Lower leg skin (tissue), 4 donors: ENCODE results near the gene CCDC28B. TPM values are rescaled to one million over a fixed set of nuclear protein-coding genes. Genes with fewer than 3 reads are reported as not detected.

Experiments used
- DNase-seq, 2 donors: peaks; one replicate each; pipeline ENCODE4 v3.0.0-alpha.2; 2019; ENCODE audit warnings: low spot score in 2 of 2
- H3K4me3 ChIP-seq: fragments of 200-600 bp; sonication (generic); 2 replicates; pipeline ENCODE4 v1.5.1; 2017; ENCODE audit warnings: mild to moderate bottlenecking, low read depth; ENCODE audit not compliant: poor library complexity, severe bottlenecking
- CTCF ChIP-seq, 3 donors: fragments of 450-650 bp; IDR thresholded peaks; one replicate each; pipeline ENCODE4 v1.5.1; 2016; ENCODE audit warnings: antibody characterized with exemption in 3 of 3, mild to moderate bottlenecking in 3 of 3, moderate library complexity in 2 of 3
- POLR2A ChIP-seq, 2 donors: fragments of 450-650 bp; IDR thresholded peaks; one replicate each; pipeline ENCODE4 v1.6.1; 2016 to 2017; ENCODE audit warnings: antibody characterized with exemption in 2 of 2, mild to moderate bottlenecking in 1 of 2, moderate library complexity in 1 of 2
- WGBS, 2 donors: methylation state at CpG; one replicate each; pipeline ENCODE4 v1.1.5; 2018; 5-methylcytosine and 5-hydroxymethylcytosine counted together
- intact Hi-C: fragments of 100-400 bp; cut with DNase I; formaldehyde crosslinking; loops from one replicate; pipeline ENCODE4 v1.15.0; 2023; ENCODE audit warnings: low total_unique reads
- total RNA-seq, 4 donors: library from RNA; depleted of rRNA; stranded (reverse); fragments of >200 nt; gene quantifications; one replicate each; pipeline ENCODE4 v1.1.0, GENCODE V29; 2016

CCDC28B gene
- total RNA-seq, 4 donors from 2014 or later, result 2.0 to 3.6 (median 3.3) TPM

DNA sequence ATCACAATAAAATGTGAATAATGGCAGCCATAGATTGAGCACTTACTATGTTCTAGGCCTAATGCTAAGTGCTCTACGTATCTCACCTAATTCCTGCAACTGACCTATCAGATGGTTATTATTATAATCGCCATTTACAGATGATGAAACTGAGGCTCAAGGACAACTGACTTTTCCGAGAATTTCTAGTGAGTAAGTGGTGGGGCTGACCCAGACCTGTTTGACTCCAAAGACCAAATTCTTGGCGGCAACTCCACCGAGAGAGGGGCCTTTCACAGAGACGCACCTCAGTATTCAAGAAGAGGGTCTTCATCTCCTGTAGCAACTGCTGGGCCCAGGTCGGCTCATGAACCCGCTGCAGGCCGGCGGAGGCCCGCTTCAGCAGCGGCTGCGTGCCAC lies 21.2 kb downstream of the CCDC28B start:
- peak overlapping the region; percentile 98 for H3K4me3 ChIP-seq
- TF ChIP-seq POLR2A (IDR thresholded peaks at IDR 0.05) (no peak), CTCF (IDR thresholded peaks at IDR 0.05) (no peak)
- 2 to 9% methylated on average over 7 to 13 of the region's 13 CpGs for whole genome bisulfite sequencing, 2 donors
- no peak for DNase-seq
- intact Hi-C loops, result no loop called here

DNA sequence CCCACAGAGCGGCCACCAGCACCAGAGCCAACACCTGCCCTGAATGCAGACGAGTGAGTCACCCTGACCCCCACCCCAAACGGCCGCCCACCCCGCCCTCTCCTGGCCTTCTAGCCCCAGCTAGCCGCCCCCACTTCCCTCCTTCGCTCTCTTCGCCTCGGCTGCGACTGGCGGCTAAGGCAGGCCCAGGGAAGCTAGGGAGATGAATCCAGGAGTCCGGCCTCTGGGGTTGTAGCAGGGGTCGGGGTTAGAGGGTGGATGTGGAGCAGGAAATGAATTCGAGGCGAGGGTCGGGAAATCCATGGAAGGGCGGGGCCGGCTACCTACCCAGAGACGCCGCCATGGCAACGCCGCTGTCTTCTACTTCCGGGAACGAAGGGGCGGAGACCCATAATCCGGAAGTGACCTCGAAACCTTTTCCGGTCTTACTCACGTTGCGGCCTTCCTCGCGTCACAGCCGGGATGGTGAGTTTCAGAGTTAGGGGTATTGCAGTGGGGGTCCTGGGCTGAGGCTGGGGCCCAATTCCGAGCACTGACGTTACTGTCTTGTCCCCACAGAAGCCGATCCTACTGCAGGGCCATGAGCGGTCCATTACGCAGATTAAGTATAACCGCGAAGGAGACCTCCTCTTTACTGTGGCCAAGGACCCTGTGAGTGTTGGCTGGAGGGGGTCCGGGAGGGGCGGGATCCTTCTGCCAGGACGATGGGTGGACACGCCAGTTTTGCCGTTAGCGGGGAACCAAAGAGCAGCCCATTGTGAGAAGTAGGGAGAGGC lies 21.8 kb downstream of the CCDC28B start, which contains the start of the genes EIF3I and TMEM234:
EIF3I (plus strand) TSS at position 428 of the 776 bp plus-strand sequence; CDS start at position 463, 35 bp downstream.
TMEM234 (minus strand) TSS at position 374 of the 776 bp plus-strand sequence; CDS start at position 343, 31 bp downstream.
- 0 to 1% methylated on average over 39 to 46 of the region's 46 CpGs for WGBS, 2 donors

GRCh38 chr1:32223683-32224082 lies 23.3 kb downstream of the CCDC28B start:
- no peak overlapping the region for H3K4me3 ChIP-seq
- intact Hi-C loops, result no loop called here
- no peak for DNase-seq
- 72 to 80% methylated on average over 2 to 3 of the region's 3 CpGs for WGBS, 2 donors
- TF ChIP-seq POLR2A (IDR thresholded peaks at IDR 0.05) (no peak), CTCF (IDR thresholded peaks at IDR 0.05) (no peak)

More for the DNA sequence above, 21.8 kb downstream of the CCDC28B start, which contains the start of the genes EIF3I and TMEM234:
- H3K4me3 ChIP-seq, result peak within 1 kb of the TSS; percentile 98
- intact Hi-C loops, result no loop called here
- TF ChIP-seq POLR2A (IDR thresholded peaks at IDR 0.05) (peak in 1 of 2 donors; percentile 55), CTCF (IDR thresholded peaks at IDR 0.05) (no peak)
- DNase-seq, result peak; percentile 93 to 99

DNA sequence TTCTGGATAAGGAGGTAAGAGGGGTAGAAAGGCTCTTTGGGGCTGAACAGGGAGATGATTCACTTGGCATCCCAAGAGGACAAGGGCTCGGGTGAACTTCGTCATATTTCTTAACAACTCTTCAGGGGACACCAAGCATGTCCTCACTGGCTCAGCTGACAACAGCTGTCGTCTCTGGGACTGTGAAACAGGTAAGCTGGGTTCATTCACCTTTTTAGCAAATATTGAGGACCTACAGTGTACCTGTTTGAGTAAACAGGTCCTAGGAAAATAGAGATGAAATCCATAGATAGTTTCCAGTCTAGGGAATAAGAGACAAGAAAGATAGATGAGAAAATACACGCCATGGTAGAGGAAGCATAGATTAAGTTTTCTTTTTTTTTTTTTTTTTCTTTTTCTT lies 23.9 kb downstream of the CCDC28B start:
- intact Hi-C loops, result no loop called here
- H3K4me3 ChIP-seq, result no peak overlapping the region
- DNase-seq, result no peak
- 86 to 91% methylated on average over 4 of the region's 4 CpGs for WGBS, 2 donors
- TF ChIP-seq POLR2A (IDR thresholded peaks at IDR 0.05), result no peak

- H3K4me3 ChIP-seq, result no peak overlapping the region
- TF ChIP-seq POLR2A (IDR thresholded peaks at IDR 0.05), result no peak
- no peak for TF ChIP-seq CTCF (IDR thresholded peaks at IDR 0.05)
- intact Hi-C loops, result no loop called here
- DNase-seq, result no peak
- WGBS, 2 donors, result 75 to 80% methylated on average over 3 of the region's 3 CpGs
Measured at GRCh38 chr1:32228771-32229170, 28.4 kb downstream of the CCDC28B start.

DNA sequence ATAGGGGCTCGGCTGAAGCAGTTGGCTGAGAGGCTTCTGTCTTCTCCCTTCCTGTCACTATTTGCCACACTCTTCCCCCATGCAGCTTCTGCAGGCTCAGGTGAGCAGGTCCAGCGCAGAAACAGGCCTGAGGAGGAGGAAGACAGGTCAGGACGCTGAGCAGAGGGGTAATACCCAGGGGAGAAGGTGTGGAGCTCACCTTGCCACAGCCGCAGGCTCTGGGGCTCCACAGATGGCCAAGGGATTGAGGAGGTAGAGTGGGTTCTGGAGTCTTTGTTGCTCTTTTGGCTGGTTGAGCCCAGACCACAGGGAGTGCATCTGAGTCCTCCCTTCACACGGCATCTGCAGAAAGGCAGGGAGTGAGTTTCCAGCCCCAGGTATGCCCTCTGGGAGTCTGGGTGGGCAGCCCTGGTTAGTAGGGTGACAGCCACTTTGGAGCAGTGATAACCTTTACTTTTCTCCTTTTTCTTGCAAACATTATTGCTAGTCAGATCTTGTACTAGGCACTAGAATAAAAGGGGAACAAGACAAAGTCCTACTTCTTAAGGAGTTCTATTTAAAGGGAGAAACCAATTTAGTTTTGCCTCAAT lies 31.5 kb downstream of the CCDC28B start:
- DNase-seq, result no peak
- intact Hi-C loops, result no loop called here
- TF ChIP-seq POLR2A (IDR thresholded peaks at IDR 0.05) (no peak), CTCF (IDR thresholded peaks at IDR 0.05) (no peak)
- WGBS, 2 donors, result 73 to 75% methylated on average over 5 of the region's 5 CpGs
- H3K4me3 ChIP-seq, result no peak overlapping the region
